Measurements from ENCODE around the gene CHRNB1. TPM values are rescaled to one million over a fixed set of nuclear protein-coding genes. Genes with fewer than 3 reads are reported as not detected.

The CHRNB1 gene
- total RNA-seq, 1 experiment from 2014 or later: 1.7 TPM

GRCh38 chr17:7411427-7411750, 33.5 kb upstream of the CHRNB1 start:
- TF ChIP-seq CTCF (IDR thresholded peaks at IDR 0.05; ENCODE audit: insufficient read depth in 1 of 2, low read depth in 1 of 2, low read length in 1 of 2, severe bottlenecking in 1 of 2, unreplicated experiment in 1 of 2): no peak
- ChIA-PET POLR2A (no interaction called here), CTCF (no interaction called here)
- BruUV-seq (replicated peaks): no TSS peak
- Histone ChIP-seq H3K36me3 (ENCODE audit: control insufficient read depth, insufficient read depth, low read length) (no peaks in the 10 kb centered on the region), H3K27me3 (replicated peaks; ENCODE audit: control insufficient read depth, insufficient read depth, low read length) (no peaks in the 10 kb centered on the region), H3K4me3 (ENCODE audit: low read depth, low read length) (no peak overlapping the region), H3K4me1 (no peaks in the 10 kb centered on the region), H3K9me3 (no peaks in the 10 kb centered on the region)
- no peak overlapping the region for H3K27ac Mint-ChIP-seq (ENCODE audit: unreplicated experiment)
- intact Hi-C loops (cut with micrococcal nuclease; ENCODE audit: unreplicated experiment): no loop called here
- H3K4me1 Mint-ChIP-seq (ENCODE audit: low read depth, unreplicated experiment): no peaks in the 10 kb centered on the region
- no peaks in the 10 kb centered on the region for H3K27me3 Mint-ChIP-seq (ENCODE audit: insufficient read depth, unreplicated experiment)
- H3K36me3 Mint-ChIP-seq (ENCODE audit: insufficient read depth, unreplicated experiment): no peaks in the 10 kb centered on the region
- no peaks in the 10 kb centered on the region for H3K9me3 Mint-ChIP-seq (ENCODE audit: unreplicated experiment)
- no peak for DNase-seq
- H3K4me3 Mint-ChIP-seq (ENCODE audit: unreplicated experiment): no peak overlapping the region

- ChIA-PET CTCF (no interaction called here), POLR2A (no interaction called here)
- no peak overlapping the region for H3K27ac Mint-ChIP-seq (ENCODE audit: unreplicated experiment)
Observed at GRCh38 chr17:7413346-7413985, 31.4 kb upstream of the CHRNB1 start.

GRCh38 chr17:7414837-7415236, 30.0 kb upstream of the CHRNB1 start:
- H3K36me3 Mint-ChIP-seq (ENCODE audit: insufficient read depth, unreplicated experiment): no peaks in the 10 kb centered on the region
- Histone ChIP-seq H3K36me3 (ENCODE audit: control insufficient read depth, insufficient read depth, low read length) (no peaks in the 10 kb centered on the region), H3K4me1 (no peaks in the 10 kb centered on the region), H3K9me3 (no peaks in the 10 kb centered on the region), H3K27me3 (replicated peaks; ENCODE audit: control insufficient read depth, insufficient read depth, low read length) (no peaks in the 10 kb centered on the region), H3K4me3 (ENCODE audit: low read depth, low read length) (no peak overlapping the region)
- ChIA-PET POLR2A (no interaction called here), CTCF (no interaction called here)
- no peak overlapping the region for H3K27ac Mint-ChIP-seq (ENCODE audit: unreplicated experiment)
- H3K27me3 Mint-ChIP-seq (ENCODE audit: insufficient read depth, unreplicated experiment): no peaks in the 10 kb centered on the region
- no peaks in the 10 kb centered on the region for H3K4me1 Mint-ChIP-seq (ENCODE audit: low read depth, unreplicated experiment)
- intact Hi-C loops (cut with micrococcal nuclease; ENCODE audit: unreplicated experiment): no loop called here
- no peak overlapping the region for H3K4me3 Mint-ChIP-seq (ENCODE audit: unreplicated experiment)
- no peak for DNase-seq
- H3K9me3 Mint-ChIP-seq (ENCODE audit: unreplicated experiment): no peaks in the 10 kb centered on the region
- TF ChIP-seq CTCF (IDR thresholded peaks at IDR 0.05; ENCODE audit: insufficient read depth in 1 of 2, low read depth in 1 of 2, low read length in 1 of 2, severe bottlenecking in 1 of 2, unreplicated experiment in 1 of 2): no peak
- no TSS peak for BruUV-seq (replicated peaks)

More at GRCh38 chr17:7413346-7413985, 31.4 kb upstream of the CHRNB1 start:
- no peaks in the 10 kb centered on the region for H3K27me3 ChIP-seq (replicated peaks; ENCODE audit: control insufficient read depth, insufficient read depth, low read length)
- Mint-ChIP-seq H3K9me3 (ENCODE audit: unreplicated experiment) (no peaks in the 10 kb centered on the region), H3K36me3 (ENCODE audit: insufficient read depth, unreplicated experiment) (no peaks in the 10 kb centered on the region), H3K27me3 (ENCODE audit: insufficient read depth, unreplicated experiment) (no peaks in the 10 kb centered on the region), H3K4me3 (ENCODE audit: unreplicated experiment) (no peak overlapping the region), H3K4me1 (ENCODE audit: low read depth, unreplicated experiment) (no peaks in the 10 kb centered on the region)
- intact Hi-C loops (cut with micrococcal nuclease; ENCODE audit: unreplicated experiment): no loop called here
- no peaks in the 10 kb centered on the region for H3K36me3 ChIP-seq (ENCODE audit: control insufficient read depth, insufficient read depth, low read length)
- no peaks in the 10 kb centered on the region for H3K9me3 ChIP-seq
- no peak for DNase-seq
- H3K4me1 ChIP-seq: no peaks in the 10 kb centered on the region
- no peak for TF ChIP-seq CTCF (IDR thresholded peaks at IDR 0.05; ENCODE audit: insufficient read depth in 1 of 2, low read depth in 1 of 2, low read length in 1 of 2, severe bottlenecking in 1 of 2, unreplicated experiment in 1 of 2)
- no peak overlapping the region for H3K4me3 ChIP-seq (ENCODE audit: low read depth, low read length)
- no TSS peak for BruUV-seq (replicated peaks)

All from Caco-2 (cell line).